HUDEP-2 (cell line): Measurements from ENCODE around the gene PPP1R3C.

Experiments used
- DNase-seq, 76 experiments: peaks; one replicate each; lab custom pipeline; 2025; ENCODE audit not compliant: unreplicated experiment in 76 of 76; lab: John Stamatoyannopoulos, UW

PPP1R3C gene

GRCh38 chr10:91630625-91631024, 2.2 kb downstream of the PPP1R3C start:
- no peak for DNase-seq

GRCh38 chr10:91629715-91630549, 2.9 kb downstream of the PPP1R3C start:
- no peak for DNase-seq

- no peak for DNase-seq
Observed at GRCh38 chr10:91628383-91628782, 4.5 kb downstream of the PPP1R3C start.

- no peak for DNase-seq
Observed at GRCh38 chr10:91627344-91628102, 5.3 kb downstream of the PPP1R3C start.

GRCh38 chr10:91626936-91627335, 5.9 kb downstream of the PPP1R3C start:
- DNase-seq: no peak

GRCh38 chr10:91624633-91625032, 8.2 kb downstream of the PPP1R3C start:
- DNase-seq: no peak

- DNase-seq: no peak
Observed at GRCh38 chr10:91622601-91623000, 10.3 kb downstream of the PPP1R3C start.

- DNase-seq: no peak
Observed at GRCh38 chr10:91621483-91622113, 11.3 kb downstream of the PPP1R3C start.

GRCh38 chr10:91617072-91617609, 15.7 kb downstream of the PPP1R3C start:
- no peak for DNase-seq

GRCh38 chr10:91616137-91616536, 16.7 kb downstream of the PPP1R3C start:
- no peak for DNase-seq

- no peak for DNase-seq
Observed at GRCh38 chr10:91614225-91614624, 18.6 kb downstream of the PPP1R3C start.

- no peak for DNase-seq
Observed at GRCh38 chr10:91613411-91614187, 19.3 kb downstream of the PPP1R3C start.

- DNase-seq: no peak
Observed at GRCh38 chr10:91610919-91611318, 22.0 kb downstream of the PPP1R3C start.

GRCh38 chr10:91610444-91610843, 22.4 kb downstream of the PPP1R3C start:
- no peak for DNase-seq

GRCh38 chr10:91607646-91608403, 25.0 kb downstream of the PPP1R3C start:
- DNase-seq: no peak

- DNase-seq: no peak
Observed at GRCh38 chr10:91605968-91606367, 26.9 kb downstream of the PPP1R3C start.

GRCh38 chr10:91604553-91605534, 28.0 kb downstream of the PPP1R3C start:
- DNase-seq: no peak

GRCh38 chr10:91603931-91604331, 28.9 kb downstream of the PPP1R3C start:
- no peak for DNase-seq
